ENCODE data around the gene INVS. TPM values are rescaled to one million over a fixed set of nuclear protein-coding genes. Genes with fewer than 3 reads are reported as not detected.

The INVS gene
- total and polyA plus RNA-seq, 2 of the 13 experiments (the other 11 are each of a cell fraction or from before 2014, with no cell fraction given), result 11.3 to 16.3 TPM

GRCh38 chr9:100082782-100083181, 16.3 kb upstream of the INVS start:
- no peaks in the 10 kb centered on the region for H3K27me3 ChIP-seq (ENCODE audit: control insufficient read depth in 1 of 2, insufficient read depth in 2 of 2, low read length in 2 of 2)
- intact Hi-C loops (cut with micrococcal nuclease; ENCODE audit: unreplicated experiment) (no loop called here), in situ Hi-C loops (cut with HindIII; ENCODE audit: extremely low pct_ligation_motif_present, low pct_unique_long_range_greater_than_20kb) (no loop called here)
- H3K9me3 ChIP-seq (ENCODE audit: low read length), result no peaks in the 10 kb centered on the region
- no peak overlapping the region for H2AFZ ChIP-seq (ENCODE audit: low read length)
- ChIA-PET POLR2A (no interaction called here), CTCF (ENCODE audit: low intra/inter-chr PET ratio, low total read pairs) (no interaction called here)
- no peak overlapping the region for H3K9ac ChIP-seq (ENCODE audit: insufficient read depth, low read depth, low read length)
- DNase-seq (ENCODE audit: low spot score) (no peak), FAIRE-seq (no peak), ATAC-seq (no peak)
- no peak overlapping the region for H3K4me2 ChIP-seq (ENCODE audit: low read depth, low read length)
- BruUV-seq (replicated peaks), result no TSS peak
- no peaks in the 10 kb centered on the region; the same call in 1 of the 2 replicates for H3K4me1 ChIP-seq (ENCODE audit: insufficient read depth, low read length)
- peaks cover 3% of the 10 kb centered on the region; the same call in 1 of the 2 replicates for H4K20me1 ChIP-seq (ENCODE audit: insufficient read depth, low read length)
- TF ChIP-seq ZNF780A (CRISPR knock-in tag; IDR thresholded peaks at IDR 0.05) (no peak), RFX1 (IDR thresholded peaks at IDR 0.05) (no peak), PPARG (CRISPR knock-in tag; conservative IDR thresholded peaks at IDR 0.05) (no peak)
- no peak overlapping the region for H3K27ac ChIP-seq (ENCODE audit: extremely low read length, insufficient read depth, low read length)
- H3K36me3 ChIP-seq (replicated peaks in 1 of 2; ENCODE audit: control insufficient read depth in 1 of 2, insufficient read depth in 2 of 2, low read length in 2 of 2), result no peaks in the 10 kb centered on the region
- no peak overlapping the region for H3K4me3 ChIP-seq (replicated peaks in 1 of 3; ENCODE audit: insufficient read depth in 1 of 3, low read depth in 2 of 3, low read length in 3 of 3)
- H3K79me2 ChIP-seq (ENCODE audit: insufficient read depth, low read length), result peaks cover 72% of the 10 kb centered on the region

- intact Hi-C loops (cut with micrococcal nuclease; ENCODE audit: unreplicated experiment) (no loop called here), in situ Hi-C loops (cut with HindIII; ENCODE audit: extremely low pct_ligation_motif_present, low pct_unique_long_range_greater_than_20kb) (no loop called here)
- Histone ChIP-seq H3K9ac (ENCODE audit: insufficient read depth, low read depth, low read length) (no peak overlapping the region), H3K4me2 (ENCODE audit: low read depth, low read length) (no peak overlapping the region), H3K4me1 (ENCODE audit: insufficient read depth, low read length) (no peaks in the 10 kb centered on the region; the same call in 1 of the 2 replicates), H3K27me3 (ENCODE audit: control insufficient read depth in 1 of 2, insufficient read depth in 2 of 2, low read length in 2 of 2) (no peaks in the 10 kb centered on the region), H4K20me1 (ENCODE audit: insufficient read depth, low read length) (peaks cover 3% of the 10 kb centered on the region; the same call in 1 of the 2 replicates), H3K79me2 (ENCODE audit: insufficient read depth, low read length) (peaks cover 76% of the 10 kb centered on the region), H3K27ac (ENCODE audit: extremely low read length, insufficient read depth, low read length) (no peak overlapping the region), H3K9me3 (ENCODE audit: low read length) (no peaks in the 10 kb centered on the region), H2AFZ (ENCODE audit: low read length) (no peak overlapping the region), H3K36me3 (replicated peaks in 1 of 2; ENCODE audit: control insufficient read depth in 1 of 2, insufficient read depth in 2 of 2, low read length in 2 of 2) (no peaks in the 10 kb centered on the region), H3K4me3 (replicated peaks in 1 of 3; ENCODE audit: insufficient read depth in 1 of 3, low read depth in 2 of 3, low read length in 3 of 3) (no peak overlapping the region)
- ATAC-seq, result no peak
- BruUV-seq (replicated peaks), result no TSS peak
- CTCF ChIA-PET (ENCODE audit: low intra/inter-chr PET ratio, low total read pairs), result no interaction called here
- no peak for FAIRE-seq
- POLR2A ChIA-PET, result no interaction called here
- WGBS (ENCODE audit: low lambda C conversion rate), result 97% methylated on average over 5 of the region's 5 CpGs
- no peak for DNase-seq (ENCODE audit: low spot score)
- TF ChIP-seq ZBTB38 (CRISPR knock-in tag; IDR thresholded peaks at IDR 0.05), result no peak
- TF ChIP-seq HNF4A (CRISPR knock-in tag; IDR thresholded peaks at IDR 0.05), result no peak
- TF ChIP-seq, protein P1, sequence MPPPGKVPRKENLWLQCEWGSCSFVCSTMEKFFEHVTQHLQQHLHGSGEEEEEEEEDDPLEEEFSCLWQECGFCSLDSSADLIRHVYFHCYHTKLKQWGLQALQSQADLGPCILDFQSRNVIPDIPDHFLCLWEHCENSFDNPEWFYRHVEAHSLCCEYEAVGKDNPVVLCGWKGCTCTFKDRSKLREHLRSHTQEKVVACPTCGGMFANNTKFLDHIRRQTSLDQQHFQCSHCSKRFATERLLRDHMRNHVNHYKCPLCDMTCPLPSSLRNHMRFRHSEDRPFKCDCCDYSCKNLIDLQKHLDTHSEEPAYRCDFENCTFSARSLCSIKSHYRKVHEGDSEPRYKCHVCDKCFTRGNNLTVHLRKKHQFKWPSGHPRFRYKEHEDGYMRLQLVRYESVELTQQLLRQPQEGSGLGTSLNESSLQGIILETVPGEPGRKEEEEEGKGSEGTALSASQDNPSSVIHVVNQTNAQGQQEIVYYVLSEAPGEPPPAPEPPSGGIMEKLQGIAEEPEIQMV (CRISPR knock-in tag; IDR thresholded peaks at IDR 0.05; ENCODE audit: low read depth), result no peak
- TF ChIP-seq, protein P2, sequence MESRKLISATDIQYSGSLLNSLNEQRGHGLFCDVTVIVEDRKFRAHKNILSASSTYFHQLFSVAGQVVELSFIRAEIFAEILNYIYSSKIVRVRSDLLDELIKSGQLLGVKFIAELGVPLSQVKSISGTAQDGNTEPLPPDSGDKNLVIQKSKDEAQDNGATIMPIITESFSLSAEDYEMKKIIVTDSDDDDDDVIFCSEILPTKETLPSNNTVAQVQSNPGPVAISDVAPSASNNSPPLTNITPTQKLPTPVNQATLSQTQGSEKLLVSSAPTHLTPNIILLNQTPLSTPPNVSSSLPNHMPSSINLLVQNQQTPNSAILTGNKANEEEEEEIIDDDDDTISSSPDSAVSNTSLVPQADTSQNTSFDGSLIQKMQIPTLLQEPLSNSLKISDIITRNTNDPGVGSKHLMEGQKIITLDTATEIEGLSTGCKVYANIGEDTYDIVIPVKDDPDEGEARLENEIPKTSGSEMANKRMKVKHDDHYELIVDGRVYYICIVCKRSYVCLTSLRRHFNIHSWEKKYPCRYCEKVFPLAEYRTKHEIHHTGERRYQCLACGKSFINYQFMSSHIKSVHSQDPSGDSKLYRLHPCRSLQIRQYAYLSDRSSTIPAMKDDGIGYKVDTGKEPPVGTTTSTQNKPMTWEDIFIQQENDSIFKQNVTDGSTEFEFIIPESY (CRISPR knock-in tag; IDR thresholded peaks at IDR 0.05), result no peak
- no peak for TF ChIP-seq HDAC6 (IDR thresholded peaks at IDR 0.05; ENCODE audit: low read depth, low read length)
- TF ChIP-seq ZNF274 (CRISPR knock-in tag; IDR thresholded peaks at IDR 0.05), result no peak
- no peak for TF ChIP-seq RBAK (CRISPR knock-in tag; IDR thresholded peaks at IDR 0.05)
- TF ChIP-seq TRIM22 (IDR thresholded peaks at IDR 0.05), result no peak
- no peak for TF ChIP-seq PCBP1 (IDR thresholded peaks at IDR 0.05; ENCODE audit: borderline replicate concordance, low read depth, low read length)
- TF ChIP-seq XRCC5 (optimal IDR thresholded peaks at IDR 0.05; ENCODE audit: low read length), result no peak
- no peak for TF ChIP-seq MTA1 (CRISPR knock-in tag; IDR thresholded peaks at IDR 0.05; ENCODE audit: borderline replicate concordance)
Measured at GRCh38 chr9:100083448-100084127, 15.5 kb upstream of the INVS start.

Data from HepG2 (cell line).